GM18873 (cell line): ENCODE results near the gene ERC2.
"Not testable (repeated sequence)": the region's sequence is repeated elsewhere in the genome, so short reads cannot be mapped to it uniquely, and the experiment has no call there.

ENCODE experiments used
- ATAC-seq: cut with Tn5 transposase; IDR thresholded peaks from one replicate; pipeline ENCODE4 v1.9.1; 2021; ENCODE audit warnings: mild to moderate bottlenecking, moderate library complexity, moderate number of reproducible peaks; ENCODE audit not compliant: unreplicated experiment, low FRiP score

ERC2 gene

GRCh38 chr3:56096999-56097398, 371.3 kb downstream of the ERC2 start:
- no peak for ATAC-seq

GRCh38 chr3:56094170-56094569, 374.1 kb downstream of the ERC2 start:
- ATAC-seq, result no peak

- no peak for ATAC-seq
Measured at GRCh38 chr3:56089739-56090138, 378.5 kb downstream of the ERC2 start.

GRCh38 chr3:56087451-56088053, 380.7 kb downstream of the ERC2 start:
- ATAC-seq, result no peak

GRCh38 chr3:56086355-56086754, 381.9 kb downstream of the ERC2 start:
- ATAC-seq, result no peak

GRCh38 chr3:56081246-56081645, 387.0 kb downstream of the ERC2 start:
- ATAC-seq, result no peak

- no peak for ATAC-seq
Measured at GRCh38 chr3:56076746-56077145, 391.5 kb downstream of the ERC2 start.

- no peak for ATAC-seq
Measured at GRCh38 chr3:56075089-56075488, 393.2 kb downstream of the ERC2 start.

- ATAC-seq, result no peak
Measured at GRCh38 chr3:56069766-56070165, 398.5 kb downstream of the ERC2 start.

- not testable (repeated sequence) for ATAC-seq
Measured at GRCh38 chr3:56066405-56066804, 401.9 kb downstream of the ERC2 start.

GRCh38 chr3:56064684-56065083, 403.6 kb downstream of the ERC2 start:
- ATAC-seq, result no peak

- ATAC-seq, result no peak
Measured at GRCh38 chr3:56061279-56061626, 407.0 kb downstream of the ERC2 start.

- ATAC-seq, result no peak
Measured at GRCh38 chr3:56060521-56061278, 407.6 kb downstream of the ERC2 start.

- ATAC-seq, result no peak
Measured at GRCh38 chr3:56059731-56060130, 408.5 kb downstream of the ERC2 start.

GRCh38 chr3:56055951-56056350, 412.3 kb downstream of the ERC2 start:
- no peak for ATAC-seq

GRCh38 chr3:56055546-56055945, 412.7 kb downstream of the ERC2 start:
- no peak for ATAC-seq

GRCh38 chr3:56054844-56055243, 413.4 kb downstream of the ERC2 start:
- ATAC-seq, result no peak

GRCh38 chr3:56053727-56054126, 414.5 kb downstream of the ERC2 start:
- no peak for ATAC-seq

GRCh38 chr3:56052188-56052587, 416.1 kb downstream of the ERC2 start:
- no peak for ATAC-seq

GRCh38 chr3:56051052-56051451, 417.2 kb downstream of the ERC2 start:
- ATAC-seq, result no peak

GRCh38 chr3:56048946-56049345, 419.3 kb downstream of the ERC2 start:
- no peak for ATAC-seq

GRCh38 chr3:56048331-56048730, 419.9 kb downstream of the ERC2 start:
- ATAC-seq, result no peak
